ENCODE data around the gene GATAD2A. TPM values are rescaled to one million over a fixed set of nuclear protein-coding genes. Genes with fewer than 3 reads are reported as not detected.

The GATAD2A gene
- total and polyA plus RNA-seq, 9 of the 15 experiments (the other 6 are each of a cell fraction or from before 2014, with no cell fraction given), result 2.4 to 226 (median 44.2) TPM

- in situ Hi-C loops (cut with MboI), result no loop called here
- H4K20me1 ChIP-seq (replicated peaks; ENCODE audit: control insufficient read depth, insufficient read depth, low read length), result peaks cover 44% of the 10 kb centered on the region
- no peak overlapping the region for H2AFZ ChIP-seq (ENCODE audit: low read depth, low read length)
- no peak for ATAC-seq
- no peaks in the 10 kb centered on the region for H3K9me3 ChIP-seq (replicated peaks; ENCODE audit: control insufficient read depth, insufficient read depth, low read depth, low read length)
- no peak overlapping the region for H3K27ac ChIP-seq (ENCODE audit: extremely low read depth, low read depth, low read length)
- CTCF ChIA-PET (ENCODE audit: low intra/inter-chr PET ratio), result no interaction called here
- POLR2A ChIA-PET, result no interaction called here
- peaks cover 99% of the 10 kb centered on the region for H3K79me2 ChIP-seq (ENCODE audit: control insufficient read depth, insufficient read depth, low read length)
- intact Hi-C loops (cut with micrococcal nuclease), result no loop called here
- TF ChIP-seq TCF3 (CRISPR knock-in tag; IDR thresholded peaks at IDR 0.05) (no peak), GTF2A2 (tag; IDR thresholded peaks at IDR 0.05) (no peak), THRA (IDR thresholded peaks at IDR 0.05) (no peak), ZSCAN29 (IDR thresholded peaks at IDR 0.05) (no peak)
- H3K4me3 ChIP-seq, result no peak overlapping the region
- H3K9me1 ChIP-seq (ENCODE audit: control insufficient read depth, insufficient read depth, low read length), result peaks cover 9% of the 10 kb centered on the region
- WGBS (ENCODE audit: insufficient coverage, low coverage, missing lambda C conversion rate), result 93% methylated on average over 5 of the region's 5 CpGs
- H3K4me1 ChIP-seq (replicated peaks in 1 of 2; ENCODE audit: control insufficient read depth in 2 of 2, insufficient read depth in 2 of 2, low read length in 2 of 2), result peaks cover 0 to 17% of the 10 kb centered on the region in 2 experiments; a peak in 3 of 5 replicates
- no peak overlapping the region for H3K9ac ChIP-seq (ENCODE audit: insufficient read depth in 1 of 2, low read depth in 2 of 2, low read length in 2 of 2)
- no peak for FAIRE-seq
- H3K36me3 ChIP-seq (ENCODE audit: control insufficient read depth, insufficient read depth, low read length), result peaks cover 66% of the 10 kb centered on the region; the same call in 2 of the 3 replicates
- BruUV-seq (replicated peaks), result no TSS peak
- H3K4me2 ChIP-seq (ENCODE audit: insufficient read depth, low read length), result no peak overlapping the region
- no peak for DNase-seq (ENCODE audit: extremely low read depth in 1 of 4, low spot score in 3 of 4)
- H3K27me3 ChIP-seq (ENCODE audit: control insufficient read depth in 2 of 2, insufficient read depth in 2 of 2, low read length in 2 of 2), result no peaks in the 10 kb centered on the region
Observed at GRCh38 chr19:19427944-19428343, 22.5 kb downstream of the GATAD2A start.

- Histone ChIP-seq H3K9me1 (ENCODE audit: control insufficient read depth, insufficient read depth, low read length) (peaks cover 9% of the 10 kb centered on the region), H3K9me3 (replicated peaks; ENCODE audit: control insufficient read depth, insufficient read depth, low read depth, low read length) (no peaks in the 10 kb centered on the region), H3K9ac (ENCODE audit: insufficient read depth in 1 of 2, low read depth in 2 of 2, low read length in 2 of 2) (peak overlapping the region in 1 of 2 experiments; percentile 38; a peak in 1 of 4 replicates), H3K36me3 (ENCODE audit: control insufficient read depth, insufficient read depth, low read length) (peaks cover 65% of the 10 kb centered on the region; the same call in 2 of the 3 replicates), H3K27ac (ENCODE audit: extremely low read depth, low read depth, low read length) (no peak overlapping the region), H3K4me1 (replicated peaks in 1 of 2; ENCODE audit: control insufficient read depth in 2 of 2, insufficient read depth in 2 of 2, low read length in 2 of 2) (peaks cover 0 to 15% of the 10 kb centered on the region in 2 experiments; a peak in 3 of 5 replicates), H3K4me3 (no peak overlapping the region), H3K27me3 (ENCODE audit: control insufficient read depth in 2 of 2, insufficient read depth in 2 of 2, low read length in 2 of 2) (no peaks in the 10 kb centered on the region), H4K20me1 (replicated peaks; ENCODE audit: control insufficient read depth, insufficient read depth, low read length) (peaks cover 41% of the 10 kb centered on the region), H3K79me2 (ENCODE audit: control insufficient read depth, insufficient read depth, low read length) (peaks cover 99% of the 10 kb centered on the region), H3K4me2 (ENCODE audit: insufficient read depth, low read length) (no peak overlapping the region), H2AFZ (ENCODE audit: low read depth, low read length) (no peak overlapping the region)
- FAIRE-seq (no peak), DNase-seq (ENCODE audit: extremely low read depth in 1 of 4, low spot score in 3 of 4) (no peak), ATAC-seq (no peak)
- intact Hi-C loops (cut with micrococcal nuclease), result no loop called here
- WGBS (ENCODE audit: insufficient coverage, low coverage, missing lambda C conversion rate), result 96% methylated on average over 6 of the region's 10 CpGs
- ChIA-PET CTCF (ENCODE audit: low intra/inter-chr PET ratio) (no interaction called here), POLR2A (interaction anchor here (3.6 kb wide), 1 partner anchor 22 kb away, joined by 19 read pairs; the partner anchor contains the start of gene GATAD2A)
- BruUV-seq (replicated peaks), result no TSS peak
- TF ChIP-seq HNRNPUL1 (IDR thresholded peaks at IDR 0.05; ENCODE audit: low read length) (no peak), THRAP3 (IDR thresholded peaks at IDR 0.05; ENCODE audit: borderline replicate concordance) (no peak), PTTG1 (tag; IDR thresholded peaks at IDR 0.05; ENCODE audit: low read depth) (no peak), IRF2 (CRISPR knock-in tag; IDR thresholded peaks at IDR 0.05) (no peak), TEAD2 (tag; IDR thresholded peaks at IDR 0.05) (no peak), RBM22 (IDR thresholded peaks at IDR 0.05; ENCODE audit: low read depth, low read length, poor library complexity, severe bottlenecking) (no peak), ATF7 (IDR thresholded peaks at IDR 0.05) (no peak), ZNF133 (CRISPR knock-in tag; IDR thresholded peaks at IDR 0.05) (no peak), POLR3G (IDR thresholded peaks at IDR 0.05; ENCODE audit: extremely low read depth, insufficient read length, insufficient replicate concordance) (no peak), MNT (conservative IDR thresholded peaks at IDR 0.05) (no peak), ELF2 (CRISPR knock-in tag; IDR thresholded peaks at IDR 0.05) (no peak)
- in situ Hi-C loops (cut with MboI), result no loop called here
Observed at GRCh38 chr19:19428746-19429145, 23.3 kb downstream of the GATAD2A start.
